ENCODE measurements around the gene MEPE.

- TF ChIP-seq CTCF (IDR thresholded peaks at IDR 0.05; ENCODE audit: insufficient read depth, low read length, poor library complexity, severe bottlenecking) (no peak), EZH2phosphoT487 (conservative IDR thresholded peaks at IDR 0.05; ENCODE audit: low read length) (no peak)
These were observed 19.2 kb downstream of the MEPE start for GRCh38 chr4:87851953-87852352.
